Hypothalamus (tissue), 51 donors: ENCODE measurements around the gene SLC35G1.

ENCODE experiments used
- DNase-seq, 51 donors: peaks; one replicate each; lab custom pipeline; 2025; lab: John Stamatoyannopoulos, UW

Gene SLC35G1

GRCh38 chr10:93893646-93894515 lies at the start of gene SLC35G1:
Gene SLC35G1, plus strand, starts transcription at chr10:93893978. Its CDS starts 56 bp downstream, at chr10:93894034.
- DNase-seq: peak in 47 of 51 donors; percentile 9 to 76 (median 47)

- DNase-seq: no peak
These were observed 48.7 kb upstream of the SLC35G1 start for GRCh38 chr10:93844979-93845626.

GRCh38 chr10:93849593-93849992 lies 44.2 kb upstream of the SLC35G1 start:
- DNase-seq: no peak

GRCh38 chr10:93850031-93851015 lies 43.5 kb upstream of the SLC35G1 start:
- no peak for DNase-seq

- no peak for DNase-seq
These were observed 42.6 kb upstream of the SLC35G1 start for GRCh38 chr10:93851169-93851568.

- DNase-seq: no peak
These were observed 41.2 kb upstream of the SLC35G1 start for GRCh38 chr10:93852476-93853095.

GRCh38 chr10:93854975-93855374 lies 38.8 kb upstream of the SLC35G1 start:
- no peak for DNase-seq

GRCh38 chr10:93856349-93857145 lies 37.2 kb upstream of the SLC35G1 start:
- no peak for DNase-seq

- no peak for DNase-seq
These were observed 34.6 kb upstream of the SLC35G1 start for GRCh38 chr10:93859049-93859655.

GRCh38 chr10:93861825-93862224 lies 32.0 kb upstream of the SLC35G1 start:
- DNase-seq: no peak

- DNase-seq: no peak
These were observed 27.9 kb upstream of the SLC35G1 start for GRCh38 chr10:93865794-93866425.

- DNase-seq: no peak
These were observed 26.3 kb upstream of the SLC35G1 start for GRCh38 chr10:93867525-93867924.

GRCh38 chr10:93871671-93872204 lies 22.0 kb upstream of the SLC35G1 start:
- DNase-seq: no peak

GRCh38 chr10:93872375-93873158 lies 21.2 kb upstream of the SLC35G1 start:
- DNase-seq: no peak

GRCh38 chr10:93873420-93874115 lies 20.2 kb upstream of the SLC35G1 start:
- no peak for DNase-seq

GRCh38 chr10:93874309-93875031 lies 19.3 kb upstream of the SLC35G1 start:
- DNase-seq: no peak
